ENCODE results near the gene KIF3C.
"Not testable (repeated sequence)": the region's sequence is repeated elsewhere in the genome, so short reads cannot be mapped to it uniquely, and the experiment has no call there.

Gene KIF3C

GRCh38 chr2:26017464-26018183, 35.3 kb upstream of the KIF3C start (continued):
- TF ChIP-seq, protein P1, sequence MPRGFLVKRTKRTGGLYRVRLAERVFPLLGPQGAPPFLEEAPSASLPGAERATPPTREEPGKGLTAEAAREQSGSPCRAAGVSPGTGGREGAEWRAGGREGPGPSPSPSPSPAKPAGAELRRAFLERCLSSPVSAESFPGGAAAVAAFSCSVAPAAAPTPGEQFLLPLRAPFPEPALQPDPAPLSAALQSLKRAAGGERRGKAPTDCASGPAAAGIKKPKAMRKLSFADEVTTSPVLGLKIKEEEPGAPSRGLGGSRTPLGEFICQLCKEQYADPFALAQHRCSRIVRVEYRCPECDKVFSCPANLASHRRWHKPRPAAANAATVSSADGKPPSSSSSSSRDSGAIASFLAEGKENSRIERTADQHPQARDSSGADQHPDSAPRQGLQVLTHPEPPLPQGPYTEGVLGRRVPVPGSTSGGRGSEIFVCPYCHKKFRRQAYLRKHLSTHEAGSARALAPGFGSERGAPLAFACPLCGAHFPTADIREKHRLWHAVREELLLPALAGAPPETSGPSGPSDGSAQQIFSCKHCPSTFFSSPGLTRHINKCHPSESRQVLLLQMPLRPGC (tag by site-specific recombination; IDR thresholded peaks at IDR 0.05): no peak

DNA sequence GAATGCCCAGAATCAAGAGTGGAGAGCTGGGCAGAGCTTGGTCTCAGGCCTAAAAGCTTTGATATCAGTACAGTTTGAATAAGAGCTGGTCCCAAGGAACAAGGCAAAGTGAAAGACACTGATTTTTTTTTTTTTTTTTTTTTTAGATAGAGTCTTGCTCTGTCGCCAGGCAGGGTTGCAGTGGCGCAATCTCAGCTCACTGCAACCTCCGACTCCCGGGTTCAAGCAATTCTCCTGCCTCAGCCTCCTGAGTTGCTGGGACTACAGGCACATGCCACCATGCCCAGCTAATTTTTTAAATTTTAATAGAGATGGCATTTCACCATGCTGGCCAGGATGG, 34.4 kb upstream of the KIF3C start:
- peaks cover 17% of the 10 kb centered on the region for H3K4me1 ChIP-seq (ENCODE audit: control insufficient read depth, insufficient read depth, low read length)
- POLR2A ChIA-PET: interaction anchor here (1.0 kb wide), 2 partner anchors 17 to 18 kb away, joined by 3 to 4 read pairs; partner anchors contain the start of gene RAB10
- H3K4me3 ChIP-seq (ENCODE audit: low read depth, low read length); H3K9me3 ChIP-seq (ENCODE audit: control insufficient read depth, insufficient read depth, low read depth, low read length); H3K36me3 ChIP-seq (ENCODE audit: control insufficient read depth in 2 of 2, insufficient read depth in 1 of 2, low read length in 2 of 2); H3K27ac ChIP-seq (ENCODE audit: extremely low read depth, low read depth, low read length): not testable (repeated sequence)
- CTCF ChIA-PET: interaction anchor here (0.5 to 2.4 kb wide), 6 partner anchors 9 to 966 kb away, joined by 3 to 10 read pairs (median 3); partner anchors contain the start of gene RAB10

- Histone ChIP-seq H3K36me3 (ENCODE audit: control insufficient read depth in 2 of 2, insufficient read depth in 1 of 2, low read length in 2 of 2) (no peaks in the 10 kb centered on the region; a peak in 1 of 3 replicates), H3K4me3 (ENCODE audit: low read depth, low read length) (no peak overlapping the region), H3K4me1 (ENCODE audit: control insufficient read depth, insufficient read depth, low read length) (peaks cover 17% of the 10 kb centered on the region), H3K9me3 (ENCODE audit: control insufficient read depth, insufficient read depth, low read depth, low read length) (no peaks in the 10 kb centered on the region), H3K27ac (ENCODE audit: extremely low read depth, low read depth, low read length) (no peak overlapping the region)
- ChIA-PET CTCF (interaction anchor here (0.5 to 2.4 kb wide), 6 partner anchors 10 to 966 kb away, joined by 3 to 10 read pairs (median 3); partner anchors contain the start of gene RAB10), POLR2A (interaction anchor here (1.0 kb wide), 2 partner anchors 17 to 19 kb away, joined by 3 to 4 read pairs; partner anchors contain the start of gene RAB10)
- TF ChIP-seq ZNF302 (tag by site-specific recombination; IDR thresholded peaks at IDR 0.05; ENCODE audit: low read depth) (no peak), ZNF791 (tag by site-specific recombination; IDR thresholded peaks at IDR 0.05) (no peak), ZBTB26 (tag by site-specific recombination; optimal IDR thresholded peaks at IDR 0.05) (no peak), ZNF548 (tag by site-specific recombination; IDR thresholded peaks at IDR 0.05) (no peak), ZNF600 (tag by site-specific recombination; IDR thresholded peaks at IDR 0.05) (no peak), ZNF585B (tag by site-specific recombination; IDR thresholded peaks at IDR 0.05) (no peak)
- TF ChIP-seq, protein P2, sequence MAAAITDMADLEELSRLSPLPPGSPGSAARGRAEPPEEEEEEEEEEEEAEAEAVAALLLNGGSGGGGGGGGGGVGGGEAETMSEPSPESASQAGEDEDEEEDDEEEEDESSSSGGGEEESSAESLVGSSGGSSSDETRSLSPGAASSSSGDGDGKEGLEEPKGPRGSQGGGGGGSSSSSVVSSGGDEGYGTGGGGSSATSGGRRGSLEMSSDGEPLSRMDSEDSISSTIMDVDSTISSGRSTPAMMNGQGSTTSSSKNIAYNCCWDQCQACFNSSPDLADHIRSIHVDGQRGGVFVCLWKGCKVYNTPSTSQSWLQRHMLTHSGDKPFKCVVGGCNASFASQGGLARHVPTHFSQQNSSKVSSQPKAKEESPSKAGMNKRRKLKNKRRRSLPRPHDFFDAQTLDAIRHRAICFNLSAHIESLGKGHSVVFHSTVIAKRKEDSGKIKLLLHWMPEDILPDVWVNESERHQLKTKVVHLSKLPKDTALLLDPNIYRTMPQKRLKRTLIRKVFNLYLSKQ (tag by site-specific recombination; IDR thresholded peaks at IDR 0.05; ENCODE audit: borderline replicate concordance): no peak
These were observed 33.9 kb upstream of the KIF3C start for GRCh38 chr2:26016012-26016705.

GRCh38 chr2:26013668-26014067, 31.4 kb upstream of the KIF3C start:
- no peak overlapping the region for H3K27ac ChIP-seq (ENCODE audit: extremely low read depth, low read depth, low read length)
- no peak overlapping the region for H3K4me3 ChIP-seq (ENCODE audit: low read depth, low read length)
- CTCF ChIA-PET: interaction anchor here (0.5 kb wide), 1 partner anchor 24 kb away, joined by 3 read pairs; no protein-coding TSS in a partner anchor
- POLR2A ChIA-PET: no interaction called here
- H3K9me3 ChIP-seq (ENCODE audit: control insufficient read depth, insufficient read depth, low read depth, low read length): no peaks in the 10 kb centered on the region
- peaks cover 16% of the 10 kb centered on the region for H3K4me1 ChIP-seq (ENCODE audit: control insufficient read depth, insufficient read depth, low read length)
- no peaks in the 10 kb centered on the region; a peak in 1 of 3 replicates for H3K36me3 ChIP-seq (ENCODE audit: control insufficient read depth in 2 of 2, insufficient read depth in 1 of 2, low read length in 2 of 2)
- TF ChIP-seq, protein P3, sequence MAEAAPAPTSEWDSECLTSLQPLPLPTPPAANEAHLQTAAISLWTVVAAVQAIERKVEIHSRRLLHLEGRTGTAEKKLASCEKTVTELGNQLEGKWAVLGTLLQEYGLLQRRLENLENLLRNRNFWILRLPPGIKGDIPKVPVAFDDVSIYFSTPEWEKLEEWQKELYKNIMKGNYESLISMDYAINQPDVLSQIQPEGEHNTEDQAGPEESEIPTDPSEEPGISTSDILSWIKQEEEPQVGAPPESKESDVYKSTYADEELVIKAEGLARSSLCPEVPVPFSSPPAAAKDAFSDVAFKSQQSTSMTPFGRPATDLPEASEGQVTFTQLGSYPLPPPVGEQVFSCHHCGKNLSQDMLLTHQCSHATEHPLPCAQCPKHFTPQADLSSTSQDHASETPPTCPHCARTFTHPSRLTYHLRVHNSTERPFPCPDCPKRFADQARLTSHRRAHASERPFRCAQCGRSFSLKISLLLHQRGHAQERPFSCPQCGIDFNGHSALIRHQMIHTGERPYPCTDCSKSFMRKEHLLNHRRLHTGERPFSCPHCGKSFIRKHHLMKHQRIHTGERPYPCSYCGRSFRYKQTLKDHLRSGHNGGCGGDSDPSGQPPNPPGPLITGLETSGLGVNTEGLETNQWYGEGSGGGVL (tag by site-specific recombination; IDR thresholded peaks at IDR 0.05): peak; percentile 53
- no peak for TF ChIP-seq YY2 (tag by site-specific recombination; IDR thresholded peaks at IDR 0.05)
- TF ChIP-seq, protein P4, sequence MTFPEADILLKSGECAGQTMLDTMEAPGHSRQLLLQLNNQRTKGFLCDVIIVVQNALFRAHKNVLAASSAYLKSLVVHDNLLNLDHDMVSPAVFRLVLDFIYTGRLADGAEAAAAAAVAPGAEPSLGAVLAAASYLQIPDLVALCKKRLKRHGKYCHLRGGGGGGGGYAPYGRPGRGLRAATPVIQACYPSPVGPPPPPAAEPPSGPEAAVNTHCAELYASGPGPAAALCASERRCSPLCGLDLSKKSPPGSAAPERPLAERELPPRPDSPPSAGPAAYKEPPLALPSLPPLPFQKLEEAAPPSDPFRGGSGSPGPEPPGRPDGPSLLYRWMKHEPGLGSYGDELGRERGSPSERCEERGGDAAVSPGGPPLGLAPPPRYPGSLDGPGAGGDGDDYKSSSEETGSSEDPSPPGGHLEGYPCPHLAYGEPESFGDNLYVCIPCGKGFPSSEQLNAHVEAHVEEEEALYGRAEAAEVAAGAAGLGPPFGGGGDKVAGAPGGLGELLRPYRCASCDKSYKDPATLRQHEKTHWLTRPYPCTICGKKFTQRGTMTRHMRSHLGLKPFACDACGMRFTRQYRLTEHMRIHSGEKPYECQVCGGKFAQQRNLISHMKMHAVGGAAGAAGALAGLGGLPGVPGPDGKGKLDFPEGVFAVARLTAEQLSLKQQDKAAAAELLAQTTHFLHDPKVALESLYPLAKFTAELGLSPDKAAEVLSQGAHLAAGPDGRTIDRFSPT (tag by site-specific recombination; IDR thresholded peaks at IDR 0.05): no peak
- no peak for TF ChIP-seq WT1 (tag by site-specific recombination; IDR thresholded peaks at IDR 0.05)
- TF ChIP-seq SP7 (tag by site-specific recombination; IDR thresholded peaks at IDR 0.05): peak; percentile 74
- TF ChIP-seq ZNF530 (tag by site-specific recombination; IDR thresholded peaks at IDR 0.05; ENCODE audit: low read depth): no peak

Measured in HEK293 (cell line).